GM10847 (cell line): ENCODE measurements around the gene VWDE.

Experiments used
- POLR2A ChIP-seq: IDR thresholded peaks from 2 replicates; pipeline ENCODE4 v1.6.1; 2011; ENCODE audit not compliant: insufficient read length; ENCODE audit errors: extremely low read depth

The VWDE gene

GRCh38 chr7:12320241-12320986 is 83.3 kb downstream of the VWDE start:
- TF ChIP-seq POLR2A: no peak

- TF ChIP-seq POLR2A: no peak
These were observed 86.0 kb downstream of the VWDE start for GRCh38 chr7:12317675-12318074.

- TF ChIP-seq POLR2A: no peak
These were observed 86.7 kb downstream of the VWDE start for GRCh38 chr7:12316925-12317324.

- TF ChIP-seq POLR2A: no peak
These were observed 88.6 kb downstream of the VWDE start for GRCh38 chr7:12315049-12315448.

- TF ChIP-seq POLR2A: no peak
These were observed 89.5 kb downstream of the VWDE start for GRCh38 chr7:12314199-12314598.

GRCh38 chr7:12305502-12305901 is 98.2 kb downstream of the VWDE start:
- no peak for TF ChIP-seq POLR2A

- no peak for TF ChIP-seq POLR2A
These were observed 100.2 kb downstream of the VWDE start for GRCh38 chr7:12303495-12303894.

GRCh38 chr7:12303062-12303461 is 100.6 kb downstream of the VWDE start:
- TF ChIP-seq POLR2A: no peak

GRCh38 chr7:12300415-12300814 is 103.2 kb downstream of the VWDE start:
- TF ChIP-seq POLR2A: no peak

GRCh38 chr7:12299367-12299766 is 104.3 kb downstream of the VWDE start:
- TF ChIP-seq POLR2A: no peak

- no peak for TF ChIP-seq POLR2A
These were observed 106.2 kb downstream of the VWDE start for GRCh38 chr7:12297283-12298108.

- TF ChIP-seq POLR2A: no peak
These were observed 107.6 kb downstream of the VWDE start for GRCh38 chr7:12296051-12296570.

GRCh38 chr7:12294701-12295100 is 109.0 kb downstream of the VWDE start:
- no peak for TF ChIP-seq POLR2A

GRCh38 chr7:12291870-12292269 is 111.8 kb downstream of the VWDE start:
- TF ChIP-seq POLR2A: no peak

GRCh38 chr7:12290761-12291160 is 112.9 kb downstream of the VWDE start:
- TF ChIP-seq POLR2A: no peak

GRCh38 chr7:12289996-12290395 is 113.7 kb downstream of the VWDE start:
- TF ChIP-seq POLR2A: no peak
